Hepatocyte (in vitro differentiated cells): Measurements from ENCODE around the gene C17orf78.

Experiments
- CTCF ChIP-seq: fragments of 200-600 bp; sonication (generic); IDR thresholded peaks from 2 replicates; pipeline ENCODE4 v1.5.1; 2016; ENCODE audit warnings: antibody characterized with exemption, mild to moderate bottlenecking; ENCODE audit not compliant: poor library complexity
- EZH2 ChIP-seq: fragments of 200-600 bp; sonication (generic); IDR thresholded peaks from 2 replicates; pipeline ENCODE4 v1.6.1; 2016; ENCODE audit warnings: antibody characterized with exemption, mild to moderate bottlenecking, borderline replicate concordance

DNA sequence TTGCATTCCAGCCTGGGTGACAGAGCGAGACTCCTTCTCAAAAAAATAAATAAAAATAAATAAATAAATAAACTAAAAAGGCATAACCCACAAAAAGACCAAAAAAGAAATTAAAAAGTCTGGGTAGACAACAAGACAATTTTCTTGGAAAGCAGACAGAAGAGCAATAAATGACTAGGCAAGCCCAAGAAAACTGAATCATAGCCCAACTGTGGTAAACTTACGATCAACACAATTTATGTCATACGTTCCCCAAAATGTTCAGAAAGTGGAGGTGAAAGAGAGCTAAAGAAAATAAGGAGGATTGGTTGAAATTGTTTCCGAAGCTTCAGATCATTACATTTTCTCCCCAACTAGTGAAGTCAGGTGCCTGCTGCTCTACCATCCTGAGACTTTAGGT, 31.3 kb upstream of the C17orf78 start:
- TF ChIP-seq CTCF (no peak), EZH2 (no peak)
